Uterus (tissue), 2 donors: ENCODE measurements around the gene SYT2.
"Not testable (repeated sequence)": the region's sequence is repeated elsewhere in the genome, so short reads cannot be mapped to it uniquely, and the experiment has no call there.

Source experiments
- CTCF ChIP-seq, 4 experiments: fragments of 200-600 bp in 2 of 4; fragments of 450-650 bp in 2 of 4; sonication (generic) in 2 of 4; IDR thresholded peaks; one replicate each; pipeline ENCODE4 v1.5.1; 2016 to 2019; ENCODE audit warnings: antibody characterized with exemption in 4 of 4, mild to moderate bottlenecking in 2 of 4, moderate library complexity in 1 of 4
- POLR2A ChIP-seq, 2 donors: fragments of 450-650 bp; IDR thresholded peaks; one replicate each; pipeline ENCODE4 v1.6.1; 2016; ENCODE audit warnings: antibody characterized with exemption in 2 of 2, mild to moderate bottlenecking in 1 of 2, moderate library complexity in 1 of 2

GRCh38 chr1:202630096-202630495 lies 80.2 kb downstream of the SYT2 start:
- not testable (repeated sequence) for TF ChIP-seq CTCF, POLR2A (IDR thresholded peaks at IDR 0.05)
